ENCODE data around the gene ATP13A5.

DNA sequence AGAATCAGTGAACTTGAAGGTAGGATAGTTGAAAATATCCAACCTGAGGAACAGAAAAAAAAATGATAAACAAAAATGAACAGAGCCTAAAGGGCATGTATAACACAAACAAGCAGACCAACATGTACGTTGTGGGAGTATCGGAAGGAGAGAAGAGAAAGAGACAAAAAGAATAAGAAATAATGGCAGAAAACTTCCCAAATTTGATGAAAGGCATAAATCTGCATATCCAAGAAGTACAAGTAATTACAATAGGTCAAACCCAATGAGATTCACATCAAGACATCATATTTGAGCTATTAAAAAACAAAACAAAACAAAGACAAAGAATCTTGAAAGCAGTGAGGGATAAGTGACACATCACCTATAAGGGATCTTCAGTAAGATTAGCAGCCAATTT lies 38.1 kb upstream of the ATP13A5 start:
- no peak for TF ChIP-seq EP300 (IDR thresholded peaks at IDR 0.05)
- TF ChIP-seq, protein P1, sequence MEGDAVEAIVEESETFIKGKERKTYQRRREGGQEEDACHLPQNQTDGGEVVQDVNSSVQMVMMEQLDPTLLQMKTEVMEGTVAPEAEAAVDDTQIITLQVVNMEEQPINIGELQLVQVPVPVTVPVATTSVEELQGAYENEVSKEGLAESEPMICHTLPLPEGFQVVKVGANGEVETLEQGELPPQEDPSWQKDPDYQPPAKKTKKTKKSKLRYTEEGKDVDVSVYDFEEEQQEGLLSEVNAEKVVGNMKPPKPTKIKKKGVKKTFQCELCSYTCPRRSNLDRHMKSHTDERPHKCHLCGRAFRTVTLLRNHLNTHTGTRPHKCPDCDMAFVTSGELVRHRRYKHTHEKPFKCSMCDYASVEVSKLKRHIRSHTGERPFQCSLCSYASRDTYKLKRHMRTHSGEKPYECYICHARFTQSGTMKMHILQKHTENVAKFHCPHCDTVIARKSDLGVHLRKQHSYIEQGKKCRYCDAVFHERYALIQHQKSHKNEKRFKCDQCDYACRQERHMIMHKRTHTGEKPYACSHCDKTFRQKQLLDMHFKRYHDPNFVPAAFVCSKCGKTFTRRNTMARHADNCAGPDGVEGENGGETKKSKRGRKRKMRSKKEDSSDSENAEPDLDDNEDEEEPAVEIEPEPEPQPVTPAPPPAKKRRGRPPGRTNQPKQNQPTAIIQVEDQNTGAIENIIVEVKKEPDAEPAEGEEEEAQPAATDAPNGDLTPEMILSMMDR (IDR thresholded peaks at IDR 0.05) = no peak
